Measurements from ENCODE around the gene TRDN.

DNA sequence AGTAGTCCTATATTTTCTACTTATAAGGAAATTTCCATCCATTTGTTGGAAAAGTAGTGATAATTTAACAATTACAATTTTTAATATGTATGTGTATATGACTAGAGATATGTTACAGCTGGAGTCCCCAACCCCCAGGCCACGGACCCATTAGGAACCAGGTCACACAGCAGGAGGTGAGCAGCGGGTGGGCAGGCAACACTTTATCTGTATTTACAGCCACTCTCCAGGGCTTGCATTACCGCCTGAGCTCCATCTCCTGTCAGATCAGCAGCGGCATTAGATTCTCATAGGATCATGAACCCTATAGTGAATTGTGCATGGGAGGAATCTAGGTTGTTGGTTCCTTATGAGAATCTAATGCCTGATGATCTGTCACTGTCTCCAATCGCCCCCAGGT lies 46.8 kb downstream of the TRDN start:
- TF ChIP-seq POLR2A (IDR thresholded peaks at IDR 0.05; ENCODE audit: low read length): no peak
- TF ChIP-seq GATA1 (IDR thresholded peaks at IDR 0.05; ENCODE audit: low read depth, low read length): no peak

Data from erythroblast (primary cell).